HG03469 (cell line): ENCODE measurements around the gene C1R.

Source experiments
- ATAC-seq: cut with Tn5 transposase; IDR thresholded peaks from one replicate; pipeline ENCODE4 v1.9.1; 2021; ENCODE audit warnings: mild to moderate bottlenecking, moderate library complexity, moderate number of reproducible peaks; ENCODE audit not compliant: unreplicated experiment

The C1R gene

DNA sequence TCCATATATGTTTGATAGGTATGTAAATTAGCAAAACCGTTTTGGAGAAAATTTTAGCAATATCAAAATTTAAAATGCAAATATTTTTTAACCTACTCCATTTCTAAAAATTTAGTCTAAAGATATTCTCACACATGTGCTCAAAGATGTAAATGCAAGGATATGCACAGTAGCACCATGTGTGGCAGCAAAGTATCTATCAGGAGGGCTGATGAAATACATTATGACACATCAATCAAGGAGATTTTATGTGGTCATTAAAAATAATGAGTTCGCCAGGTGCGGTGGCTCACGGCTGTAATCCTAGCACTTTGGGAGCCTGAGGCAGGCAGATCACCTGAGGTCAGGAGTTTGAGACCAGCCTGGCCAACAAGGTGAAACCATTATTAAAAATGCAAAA lies 8.0 kb upstream of the C1R start:
- no peak for ATAC-seq

GRCh38 chr12:7099290-7099996 lies 7.2 kb upstream of the C1R start:
- no peak for ATAC-seq

DNA sequence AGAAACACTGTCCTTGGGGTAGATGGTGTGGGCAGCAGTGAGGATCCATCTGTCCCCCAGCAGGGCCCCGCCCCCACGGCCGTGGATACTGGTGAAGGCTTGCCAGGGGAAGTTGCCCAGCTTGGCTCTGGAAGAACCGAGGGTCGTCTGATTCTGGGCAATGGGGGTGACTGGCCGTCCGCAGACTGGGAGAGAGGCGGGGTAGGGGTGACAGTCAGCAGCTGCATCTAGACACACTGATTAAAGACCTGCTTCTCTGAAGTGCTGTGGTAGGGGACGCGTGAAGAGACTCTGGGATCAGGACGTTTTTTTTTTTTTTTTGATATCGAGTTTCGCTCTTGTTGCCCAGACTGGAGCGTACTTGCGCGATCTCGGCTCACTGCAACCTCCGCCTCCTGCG lies 4.7 kb upstream of the C1R start:
- no peak for ATAC-seq

DNA sequence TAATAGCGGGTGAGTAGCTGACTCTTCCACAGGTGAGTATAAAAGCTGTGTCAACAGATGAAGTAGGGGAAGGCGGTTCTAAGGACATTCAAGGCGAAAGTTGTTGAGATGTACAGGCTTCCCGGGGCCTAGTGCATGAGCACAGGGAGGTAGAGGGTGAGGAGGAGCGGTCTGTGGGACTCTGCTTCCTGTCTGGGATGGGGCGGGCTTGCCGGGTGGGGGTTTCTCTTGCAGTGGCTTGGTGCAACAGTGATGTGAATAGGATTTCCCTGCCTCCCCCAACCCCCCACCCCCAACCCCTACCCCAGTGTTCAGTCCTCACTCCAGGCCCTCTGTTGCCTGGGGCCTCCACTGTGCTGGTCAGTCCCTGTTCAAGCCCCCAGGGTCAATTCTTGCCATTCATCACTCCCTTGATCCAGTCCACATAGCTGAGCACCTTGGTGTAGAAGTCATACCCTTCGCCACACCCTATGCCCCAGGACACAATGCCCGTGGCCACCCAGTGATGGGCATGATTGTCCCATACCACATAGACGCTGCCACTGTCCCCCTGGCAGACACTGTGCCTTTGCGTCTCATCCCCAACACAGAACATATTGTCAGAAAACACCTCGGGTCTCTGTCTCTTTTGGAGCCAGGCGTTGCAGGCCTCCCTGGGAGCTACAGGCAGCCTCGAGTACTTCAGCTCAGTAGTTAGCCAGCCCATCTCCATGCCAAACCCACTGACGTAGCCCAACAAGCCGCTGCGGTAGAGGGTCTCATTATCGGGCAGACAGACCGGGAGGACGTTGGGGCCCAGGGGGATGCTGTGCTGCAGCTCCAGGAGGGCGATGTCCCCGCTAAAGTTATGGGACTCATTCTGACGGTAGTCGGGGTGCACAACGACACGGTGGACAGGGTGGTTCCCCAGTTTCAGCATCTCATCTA lies 4.0 kb upstream of the C1R start:
- no peak for ATAC-seq

DNA sequence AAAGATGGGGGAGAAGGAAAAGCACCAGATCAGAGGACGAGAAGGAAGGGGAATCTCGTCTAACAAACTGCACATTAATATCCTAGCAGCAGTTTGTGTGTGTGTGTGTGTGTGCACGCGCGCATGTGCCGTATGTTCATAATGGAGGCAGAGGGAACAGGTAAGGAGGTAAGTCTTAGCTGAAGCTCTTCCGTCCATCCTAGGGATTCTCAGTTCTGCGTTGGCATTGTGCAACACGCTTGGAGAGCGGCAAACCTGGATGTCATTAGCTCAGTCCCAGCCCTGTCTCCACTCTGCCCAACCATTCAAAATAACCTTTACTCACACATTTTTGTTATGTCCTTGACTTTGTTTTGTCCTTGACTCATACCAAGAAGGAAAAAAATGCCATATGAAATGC lies 1.6 kb upstream of the C1R start:
- ATAC-seq, result no peak

DNA sequence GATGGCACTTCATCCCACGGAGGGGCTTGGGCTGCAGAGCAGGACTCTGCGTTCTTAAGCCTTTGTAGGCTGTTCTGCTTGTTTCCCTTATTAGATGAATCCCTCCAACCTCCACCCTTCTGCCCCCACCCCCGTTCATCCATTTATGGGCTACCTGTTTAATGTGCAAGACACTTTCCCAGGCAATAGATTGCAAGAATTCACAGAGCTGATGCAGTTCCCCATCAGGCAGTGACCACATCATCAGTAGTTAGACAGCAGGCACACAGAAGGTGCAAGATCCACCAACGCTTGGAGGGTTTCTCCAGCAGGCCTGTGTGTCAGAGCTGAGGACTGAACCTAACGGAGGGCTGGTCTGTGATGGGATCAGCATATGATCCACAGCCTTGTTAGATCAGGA lies 1.2 kb upstream of the C1R start:
- no peak for ATAC-seq

GRCh38 chr12:7092986-7093460 lies 778 bp upstream of the C1R start:
- ATAC-seq, result no peak

GRCh38 chr12:7091660-7092228 lies 501 bp downstream of the C1R start:
- ATAC-seq, result no peak

DNA sequence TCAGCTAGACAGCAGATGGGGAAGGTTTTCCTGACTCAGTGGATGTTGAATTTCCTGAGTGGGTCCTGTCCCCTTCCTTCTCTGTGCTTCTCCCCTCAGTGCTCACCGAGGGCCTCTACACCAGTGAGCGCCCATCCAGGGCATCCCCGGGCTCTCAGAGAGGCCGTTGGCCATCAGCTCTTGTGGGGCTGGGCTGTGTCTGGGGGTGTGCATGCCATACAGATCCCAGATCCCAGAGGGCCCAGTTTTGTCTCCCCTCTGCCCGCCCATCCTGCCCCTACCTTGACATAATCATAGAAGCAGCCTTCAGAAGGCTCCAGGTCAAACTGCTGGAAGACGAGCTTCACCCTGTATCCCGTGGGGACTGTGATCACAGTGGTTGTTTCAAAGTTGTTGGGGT lies 1.1 kb downstream of the C1R start:
- no peak for ATAC-seq

DNA sequence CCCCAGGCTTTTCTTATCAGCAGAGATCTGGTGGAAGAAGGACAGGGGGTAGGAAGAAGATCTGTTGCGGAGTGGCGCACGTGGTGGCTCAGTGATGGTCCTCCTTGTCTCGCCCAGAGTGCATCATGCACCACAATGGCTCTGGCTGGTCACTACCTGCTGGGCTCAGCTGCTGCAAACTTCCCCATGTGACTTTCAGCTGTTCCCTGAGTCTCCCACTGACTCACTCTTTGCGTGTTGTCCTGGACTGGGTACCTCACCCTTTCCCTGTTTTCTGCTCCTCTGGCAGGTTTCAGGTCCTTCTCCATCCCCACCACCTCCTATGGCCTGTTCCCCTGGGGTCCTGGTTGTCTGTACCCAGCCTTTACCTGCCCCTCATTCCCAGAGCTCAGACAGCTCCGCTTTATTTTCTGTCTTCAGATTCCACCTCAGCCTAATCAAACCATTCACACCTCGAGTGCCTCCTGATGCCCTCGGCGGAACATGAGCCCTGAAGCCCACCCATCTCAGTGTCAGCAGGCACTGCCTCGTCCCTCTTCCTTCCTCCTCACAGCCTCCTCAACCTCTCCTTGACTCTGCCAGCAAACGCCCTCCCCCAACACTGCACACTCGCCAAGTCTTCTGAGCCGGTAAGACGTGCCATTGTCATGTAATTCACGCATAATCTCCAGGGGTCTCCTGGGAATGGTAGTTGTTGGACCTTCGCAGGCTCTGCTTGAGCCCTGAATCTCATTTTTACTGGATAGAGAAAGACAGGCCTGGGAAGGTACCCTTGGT lies 1.8 kb downstream of the C1R start:
- ATAC-seq, result no peak

DNA sequence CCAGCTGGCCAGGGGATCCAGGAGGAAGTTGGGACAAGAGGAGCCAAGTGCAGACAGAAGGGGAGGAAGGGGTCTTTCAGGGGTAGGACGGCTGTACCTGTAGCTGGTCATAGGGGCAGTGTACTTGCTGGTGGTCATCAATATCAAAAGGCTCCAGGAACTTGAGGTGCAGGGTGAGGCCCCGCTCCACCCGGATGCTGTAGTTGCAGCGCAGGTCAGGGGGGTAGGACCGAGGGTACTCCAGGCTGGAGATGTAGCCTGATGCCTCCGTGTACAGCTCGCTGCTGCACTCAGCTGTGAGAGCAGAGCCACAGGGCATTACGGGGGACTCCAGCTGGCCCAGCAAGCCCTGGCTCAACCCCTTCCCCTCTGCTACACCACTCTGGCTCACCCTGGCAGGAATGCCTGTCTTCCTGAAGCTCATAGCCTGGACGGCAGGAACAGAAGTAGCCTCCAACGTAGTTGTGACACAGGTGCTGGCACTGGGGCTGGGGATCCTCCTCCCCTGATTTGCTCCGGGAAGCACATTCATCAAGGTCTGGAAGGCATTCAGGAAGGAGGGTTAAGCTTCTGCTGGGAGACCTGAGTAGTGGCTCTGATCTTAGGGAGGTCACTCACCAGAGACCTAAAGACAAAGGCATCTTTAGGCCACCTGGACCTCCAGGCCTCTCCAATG lies 2.9 kb downstream of the C1R start:
- no peak for ATAC-seq

DNA sequence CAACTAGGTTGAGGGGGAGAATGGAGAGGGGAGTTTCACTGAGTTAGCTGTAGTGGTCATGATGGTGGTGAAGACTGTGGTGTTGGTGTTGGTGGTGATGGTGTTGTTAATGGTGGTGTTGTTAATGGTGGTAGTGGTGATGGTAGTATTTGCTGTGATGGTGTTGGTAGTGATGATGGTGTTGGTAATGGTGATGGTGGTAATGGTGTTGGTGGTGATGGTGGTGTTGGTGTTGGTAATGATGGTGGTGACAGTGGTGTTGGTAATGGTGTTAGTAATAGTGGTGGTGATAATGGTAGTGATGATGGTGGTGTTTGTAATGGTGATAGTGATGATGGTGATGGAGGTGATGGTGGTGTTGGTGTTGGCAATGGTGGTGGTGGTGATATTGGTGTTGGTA lies 9.1 kb downstream of the C1R start:
- ATAC-seq, result no peak

DNA sequence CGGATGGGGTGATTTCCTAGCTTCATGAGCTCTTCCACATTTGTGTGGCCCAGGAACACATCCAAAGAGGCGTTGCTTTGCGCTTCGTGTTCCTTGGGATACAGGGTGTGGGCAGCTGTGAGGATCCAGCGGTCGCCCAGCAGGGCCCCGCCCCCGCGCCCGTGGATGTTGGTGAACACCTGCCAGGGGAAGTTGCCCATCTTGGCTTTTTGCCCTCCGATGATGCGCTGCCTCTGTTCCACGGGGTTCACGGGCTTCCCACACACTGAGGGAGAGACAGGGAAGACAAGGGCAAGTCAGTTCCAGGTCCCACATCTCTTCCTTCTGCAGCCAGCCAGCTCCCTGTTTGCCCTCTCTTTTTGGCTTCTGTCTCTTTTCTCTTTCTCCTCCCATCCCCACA lies 11.2 kb downstream of the C1R start:
- no peak for ATAC-seq

DNA sequence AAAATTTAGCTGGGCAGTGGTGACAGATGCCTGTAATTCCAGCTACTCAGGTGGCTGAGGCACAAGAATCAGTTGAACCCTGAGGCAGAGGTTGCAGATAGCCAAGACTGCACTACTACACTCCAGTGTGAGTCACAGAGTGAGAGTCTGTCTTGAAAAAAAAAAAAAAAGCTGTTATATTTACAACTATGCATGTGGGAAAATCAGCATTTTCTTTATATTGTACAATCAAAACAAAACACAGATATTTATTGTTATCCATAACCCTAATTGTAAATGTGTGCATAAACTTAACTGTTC lies 12.5 kb downstream of the C1R start:
- no peak for ATAC-seq

DNA sequence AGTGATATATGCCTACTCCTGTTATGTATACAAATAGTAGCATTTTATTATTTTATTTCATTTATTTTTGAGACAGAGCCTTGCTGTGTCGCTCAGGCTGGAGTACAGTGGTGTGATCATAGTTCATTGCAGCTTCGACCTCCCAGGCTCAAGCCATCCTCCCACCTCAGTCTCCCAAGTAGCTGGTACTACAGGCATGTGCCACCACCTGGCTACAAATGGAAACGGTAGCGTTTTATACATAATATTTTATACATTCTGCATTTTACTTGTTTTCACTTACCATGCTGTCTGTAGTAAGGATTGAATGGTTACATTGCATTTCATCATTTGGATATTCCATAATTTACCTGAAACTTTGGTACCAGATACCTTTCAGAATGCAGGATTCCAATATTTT lies 14.1 kb downstream of the C1R start:
- no peak for ATAC-seq

GRCh38 chr12:7076493-7076892 lies 15.8 kb downstream of the C1R start:
- ATAC-seq, result no peak

GRCh38 chr12:7075939-7076338 lies 16.3 kb downstream of the C1R start:
- ATAC-seq, result no peak

- ATAC-seq, result no peak
Observed at GRCh38 chr12:7075518-7075917, 16.7 kb downstream of the C1R start.

- no peak for ATAC-seq
Observed at GRCh38 chr12:7073946-7074345, 18.3 kb downstream of the C1R start.

DNA sequence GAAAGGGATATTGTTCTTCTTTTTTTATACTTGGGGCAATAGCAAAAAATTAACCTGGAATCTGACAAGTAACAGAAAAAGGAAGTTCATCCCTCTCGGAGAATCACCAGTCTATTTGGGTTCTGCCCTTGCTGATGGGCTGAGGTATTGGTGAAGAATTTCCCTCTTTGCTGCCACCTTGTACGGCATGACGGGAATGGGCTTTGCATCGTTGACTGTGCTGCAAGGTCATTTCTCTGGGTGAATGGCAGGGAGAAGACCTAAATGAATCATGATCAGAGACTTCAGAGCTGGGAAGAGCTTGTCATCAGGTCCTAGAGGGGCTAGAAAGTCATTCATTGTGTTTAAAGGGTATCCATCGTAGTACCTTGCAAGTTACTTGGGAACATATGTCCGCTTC lies 19.7 kb downstream of the C1R start:
- no peak for ATAC-seq

- ATAC-seq, result no peak
Observed at GRCh38 chr12:7072035-7072434, 20.2 kb downstream of the C1R start.
